ENCODE data around the gene B4GALNT4. TPM values are rescaled to one million over a fixed set of nuclear protein-coding genes. Genes with fewer than 3 reads are reported as not detected.

The B4GALNT4 gene
- total and polyA plus RNA-seq, 2 donors (not counting 1 experiment from before 2014, with no cell fraction given), result 1.5 to 3.8 TPM

GRCh38 chr11:337711-338110 is 31.6 kb upstream of the B4GALNT4 start:
- no peak for DNase-seq (ENCODE audit: low read depth in 2 of 2)
- no peak overlapping the region for H3K4me2 ChIP-seq (ENCODE audit: extremely low read depth, insufficient read depth, low read length)
- no peak overlapping the region for H2AFZ ChIP-seq (ENCODE audit: low read length)
- no peak overlapping the region for H3K27ac ChIP-seq (ENCODE audit: insufficient read depth, low read length)
- H3K9ac ChIP-seq (ENCODE audit: insufficient read depth, low read length), result no peak overlapping the region
- no peaks in the 10 kb centered on the region for H3K4me1 ChIP-seq (ENCODE audit: control insufficient read depth, extremely low read depth, insufficient read depth, low read length)
- no peaks in the 10 kb centered on the region for H4K20me1 ChIP-seq (ENCODE audit: control insufficient read depth, extremely low read depth, insufficient read depth, low read length)
- no peaks in the 10 kb centered on the region for H3K9me3 ChIP-seq (ENCODE audit: control insufficient read depth, insufficient read depth, low read depth, low read length)
- TF ChIP-seq, protein P1, sequence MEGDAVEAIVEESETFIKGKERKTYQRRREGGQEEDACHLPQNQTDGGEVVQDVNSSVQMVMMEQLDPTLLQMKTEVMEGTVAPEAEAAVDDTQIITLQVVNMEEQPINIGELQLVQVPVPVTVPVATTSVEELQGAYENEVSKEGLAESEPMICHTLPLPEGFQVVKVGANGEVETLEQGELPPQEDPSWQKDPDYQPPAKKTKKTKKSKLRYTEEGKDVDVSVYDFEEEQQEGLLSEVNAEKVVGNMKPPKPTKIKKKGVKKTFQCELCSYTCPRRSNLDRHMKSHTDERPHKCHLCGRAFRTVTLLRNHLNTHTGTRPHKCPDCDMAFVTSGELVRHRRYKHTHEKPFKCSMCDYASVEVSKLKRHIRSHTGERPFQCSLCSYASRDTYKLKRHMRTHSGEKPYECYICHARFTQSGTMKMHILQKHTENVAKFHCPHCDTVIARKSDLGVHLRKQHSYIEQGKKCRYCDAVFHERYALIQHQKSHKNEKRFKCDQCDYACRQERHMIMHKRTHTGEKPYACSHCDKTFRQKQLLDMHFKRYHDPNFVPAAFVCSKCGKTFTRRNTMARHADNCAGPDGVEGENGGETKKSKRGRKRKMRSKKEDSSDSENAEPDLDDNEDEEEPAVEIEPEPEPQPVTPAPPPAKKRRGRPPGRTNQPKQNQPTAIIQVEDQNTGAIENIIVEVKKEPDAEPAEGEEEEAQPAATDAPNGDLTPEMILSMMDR (conservative IDR thresholded peaks at IDR 0.05 in 1 of 2, IDR thresholded peaks at IDR 0.05 in 1 of 2; ENCODE audit: low read depth in 1 of 2, low read length in 2 of 2), result no peak
- no peak for TF ChIP-seq EZH2 (IDR thresholded peaks at IDR 0.05; ENCODE audit: low read length, missing control alignments)
- no peaks in the 10 kb centered on the region for H3K27me3 ChIP-seq (ENCODE audit: control insufficient read depth, insufficient read depth, low read length)
- H3K4me3 ChIP-seq (replicated peaks in 1 of 4; ENCODE audit: control extremely low read depth in 1 of 4, insufficient read depth in 1 of 4, low read depth in 3 of 4, low read length in 4 of 4), result no peak overlapping the region
- H3K36me3 ChIP-seq (ENCODE audit: control insufficient read depth, insufficient read depth, low read length), result no peaks in the 10 kb centered on the region
- no peaks in the 10 kb centered on the region for H3K79me2 ChIP-seq (ENCODE audit: control insufficient read depth, insufficient read depth, low read length)

DNA sequence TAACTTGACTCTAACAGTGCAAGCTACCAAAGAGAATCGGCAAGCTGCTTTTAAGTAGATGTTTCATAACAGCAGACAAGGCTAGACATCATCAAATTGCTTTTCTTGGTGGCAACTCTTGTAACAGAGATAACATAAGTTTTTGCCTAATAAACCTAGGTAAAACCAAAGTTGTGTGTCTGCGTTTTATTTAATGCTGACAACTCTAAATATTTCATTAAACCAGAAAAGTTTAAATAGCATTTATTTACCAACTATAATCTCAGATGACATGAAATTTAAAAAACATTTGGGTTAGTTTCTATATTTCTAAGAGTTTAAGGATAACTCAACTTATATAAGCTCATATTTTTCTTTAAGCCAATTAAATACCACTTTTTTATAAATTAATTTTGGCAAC is 29.3 kb upstream of the B4GALNT4 start:
- Histone ChIP-seq H3K9me3 (ENCODE audit: control insufficient read depth, insufficient read depth, low read depth, low read length) (no peaks in the 10 kb centered on the region), H3K27me3 (ENCODE audit: control insufficient read depth, insufficient read depth, low read length) (no peaks in the 10 kb centered on the region), H3K4me2 (ENCODE audit: extremely low read depth, insufficient read depth, low read length) (no peak overlapping the region), H3K4me3 (replicated peaks in 1 of 4; ENCODE audit: control extremely low read depth in 1 of 4, insufficient read depth in 1 of 4, low read depth in 3 of 4, low read length in 4 of 4) (no peak overlapping the region), H2AFZ (ENCODE audit: low read length) (no peak overlapping the region), H4K20me1 (ENCODE audit: control insufficient read depth, extremely low read depth, insufficient read depth, low read length) (no peaks in the 10 kb centered on the region), H3K27ac (ENCODE audit: insufficient read depth, low read length) (no peak overlapping the region), H3K9ac (ENCODE audit: insufficient read depth, low read length) (no peak overlapping the region), H3K4me1 (ENCODE audit: control insufficient read depth, extremely low read depth, insufficient read depth, low read length) (no peaks in the 10 kb centered on the region), H3K36me3 (ENCODE audit: control insufficient read depth, insufficient read depth, low read length) (no peaks in the 10 kb centered on the region), H3K79me2 (ENCODE audit: control insufficient read depth, insufficient read depth, low read length) (no peaks in the 10 kb centered on the region)
- TF ChIP-seq, protein P1 (conservative IDR thresholded peaks at IDR 0.05 in 1 of 2, IDR thresholded peaks at IDR 0.05 in 1 of 2; ENCODE audit: low read depth in 1 of 2, low read length in 2 of 2), result no peak
- TF ChIP-seq EZH2 (IDR thresholded peaks at IDR 0.05; ENCODE audit: low read length, missing control alignments), result no peak
- no peak for DNase-seq (ENCODE audit: low read depth in 2 of 2)

- H3K27me3 ChIP-seq (ENCODE audit: control insufficient read depth, insufficient read depth, low read length), result no peaks in the 10 kb centered on the region
- no peaks in the 10 kb centered on the region for H3K79me2 ChIP-seq (ENCODE audit: control insufficient read depth, insufficient read depth, low read length)
- no peak for DNase-seq (ENCODE audit: low read depth in 2 of 2)
- H3K36me3 ChIP-seq (ENCODE audit: control insufficient read depth, insufficient read depth, low read length), result no peaks in the 10 kb centered on the region
- no peak overlapping the region for H3K4me2 ChIP-seq (ENCODE audit: extremely low read depth, insufficient read depth, low read length)
- H3K9me3 ChIP-seq (ENCODE audit: control insufficient read depth, insufficient read depth, low read depth, low read length), result no peaks in the 10 kb centered on the region
- H3K4me1 ChIP-seq (ENCODE audit: control insufficient read depth, extremely low read depth, insufficient read depth, low read length), result no peaks in the 10 kb centered on the region
- H3K27ac ChIP-seq (ENCODE audit: insufficient read depth, low read length), result no peak overlapping the region
- H3K9ac ChIP-seq (ENCODE audit: insufficient read depth, low read length), result no peak overlapping the region
- no peaks in the 10 kb centered on the region for H4K20me1 ChIP-seq (ENCODE audit: control insufficient read depth, extremely low read depth, insufficient read depth, low read length)
- no peak for TF ChIP-seq EZH2 (IDR thresholded peaks at IDR 0.05; ENCODE audit: low read length, missing control alignments)
- TF ChIP-seq, protein P1 (conservative IDR thresholded peaks at IDR 0.05 in 1 of 2, IDR thresholded peaks at IDR 0.05 in 1 of 2; ENCODE audit: low read depth in 1 of 2, low read length in 2 of 2), result no peak
- H3K4me3 ChIP-seq (replicated peaks in 1 of 4; ENCODE audit: control extremely low read depth in 1 of 4, insufficient read depth in 1 of 4, low read depth in 3 of 4, low read length in 4 of 4), result no peak overlapping the region
- H2AFZ ChIP-seq (ENCODE audit: low read length), result no peak overlapping the region
Measured at GRCh38 chr11:340539-341512, 28.5 kb upstream of the B4GALNT4 start.
